ENCODE measurements around the gene COMP. TPM values are rescaled to one million over a fixed set of nuclear protein-coding genes. Genes with fewer than 3 reads are reported as not detected.
A peak's percentile ranks its signal among the peaks of the same experiment; 100 is the strongest.

Gene COMP
- polyA plus RNA-seq, 1 of the 3 experiments (the other 2 are of a cell fraction), result 0.26 TPM

DNA sequence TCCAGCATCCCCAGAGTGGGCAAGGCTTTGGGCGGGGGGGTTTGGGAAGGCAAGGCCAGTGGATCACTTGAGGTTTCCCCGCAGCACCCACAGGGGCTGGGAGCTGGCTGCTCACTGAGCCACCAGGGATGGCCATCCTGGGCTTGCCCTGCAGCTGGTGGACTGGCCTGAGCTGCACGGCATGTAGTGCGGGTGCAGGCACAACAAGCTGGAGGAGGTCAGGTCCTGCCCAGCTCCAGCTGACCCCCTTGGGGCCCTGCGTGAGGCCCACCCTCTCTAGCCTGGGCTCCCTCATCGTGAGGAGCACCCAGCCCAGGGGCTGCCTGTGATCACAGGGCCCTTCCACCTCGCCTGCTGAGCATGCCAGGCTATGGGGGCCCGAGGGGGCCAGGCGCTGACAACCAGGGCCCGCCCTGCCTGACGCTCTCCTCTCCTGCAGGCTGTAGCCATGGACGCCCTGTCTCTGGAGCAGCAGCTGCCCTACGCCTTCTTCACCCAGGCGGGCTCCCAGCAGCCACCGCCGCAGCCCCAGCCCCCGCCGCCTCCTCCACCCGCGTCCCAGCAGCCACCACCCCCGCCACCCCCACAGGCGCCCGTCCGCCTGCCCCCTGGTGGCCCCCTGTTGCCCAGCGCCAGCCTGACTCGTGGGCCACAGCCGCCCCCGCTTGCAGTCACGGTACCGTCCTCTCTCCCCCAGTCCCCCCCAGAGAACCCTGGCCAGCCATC lies 22.9 kb downstream of the COMP start:
- Histone ChIP-seq H3K9me2 (no peaks in the 10 kb centered on the region), H3K4me1 (ENCODE audit: control insufficient read depth in 1 of 2, insufficient read depth in 2 of 2, low read depth in 1 of 2, low read length in 1 of 2) (peaks cover 20 to 45% of the 10 kb centered on the region in 2 experiments; a peak in 3 of 4 replicates), H3K9me3 (no peaks in the 10 kb centered on the region), H3K4me2 (no peak overlapping the region), H3K9ac (no peak overlapping the region), H3K27ac (ENCODE audit: low read depth in 2 of 2, low read length in 1 of 2) (peak overlapping the region in 1 of 2 experiments; percentile 13; a peak in 1 of 4 replicates), H3K27me3 (ENCODE audit: insufficient read depth) (no peaks in the 10 kb centered on the region), H2AFZ (ENCODE audit: low read depth) (no peak overlapping the region), H3K79me2 (ENCODE audit: insufficient read depth) (no peaks in the 10 kb centered on the region), H4K20me1 (ENCODE audit: insufficient read depth) (no peaks in the 10 kb centered on the region), H3K36me3 (replicated peaks in 1 of 2; ENCODE audit: control insufficient read depth in 1 of 2, insufficient read depth in 2 of 2, low read length in 1 of 2) (peaks cover 0 to 3% of the 10 kb centered on the region in 2 experiments), H3K4me3 (ENCODE audit: low read depth in 2 of 2, low read length in 1 of 2) (no peak overlapping the region), H3F3A (replicated peaks; ENCODE audit: insufficient read depth) (peaks cover 28% of the 10 kb centered on the region)
- CTCF ChIA-PET, result interaction anchor here (0.9 to 3.9 kb wide), 6 partner anchors 10 to 79 kb away, joined by 3 to 21 read pairs (median 4); partner anchors contain the start of gene UPF1
- DNase-seq, result peak; percentile 86
- POLR2A ChIA-PET, result no interaction called here
- TF ChIP-seq, protein P1, sequence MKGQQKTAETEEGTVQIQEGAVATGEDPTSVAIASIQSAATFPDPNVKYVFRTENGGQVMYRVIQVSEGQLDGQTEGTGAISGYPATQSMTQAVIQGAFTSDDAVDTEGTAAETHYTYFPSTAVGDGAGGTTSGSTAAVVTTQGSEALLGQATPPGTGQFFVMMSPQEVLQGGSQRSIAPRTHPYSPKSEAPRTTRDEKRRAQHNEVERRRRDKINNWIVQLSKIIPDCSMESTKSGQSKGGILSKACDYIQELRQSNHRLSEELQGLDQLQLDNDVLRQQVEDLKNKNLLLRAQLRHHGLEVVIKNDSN (IDR thresholded peaks at IDR 0.05; ENCODE audit: borderline replicate concordance, low read depth), result no peak
- no peak for TF ChIP-seq POLR2AphosphoS5 (IDR thresholded peaks at IDR 0.05; ENCODE audit: low read depth, low read length)
- TF ChIP-seq, protein P2, sequence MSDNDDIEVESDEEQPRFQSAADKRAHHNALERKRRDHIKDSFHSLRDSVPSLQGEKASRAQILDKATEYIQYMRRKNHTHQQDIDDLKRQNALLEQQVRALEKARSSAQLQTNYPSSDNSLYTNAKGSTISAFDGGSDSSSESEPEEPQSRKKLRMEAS (IDR thresholded peaks at IDR 0.05; ENCODE audit: low read depth), result no peak
- TF ChIP-seq, protein P3, sequence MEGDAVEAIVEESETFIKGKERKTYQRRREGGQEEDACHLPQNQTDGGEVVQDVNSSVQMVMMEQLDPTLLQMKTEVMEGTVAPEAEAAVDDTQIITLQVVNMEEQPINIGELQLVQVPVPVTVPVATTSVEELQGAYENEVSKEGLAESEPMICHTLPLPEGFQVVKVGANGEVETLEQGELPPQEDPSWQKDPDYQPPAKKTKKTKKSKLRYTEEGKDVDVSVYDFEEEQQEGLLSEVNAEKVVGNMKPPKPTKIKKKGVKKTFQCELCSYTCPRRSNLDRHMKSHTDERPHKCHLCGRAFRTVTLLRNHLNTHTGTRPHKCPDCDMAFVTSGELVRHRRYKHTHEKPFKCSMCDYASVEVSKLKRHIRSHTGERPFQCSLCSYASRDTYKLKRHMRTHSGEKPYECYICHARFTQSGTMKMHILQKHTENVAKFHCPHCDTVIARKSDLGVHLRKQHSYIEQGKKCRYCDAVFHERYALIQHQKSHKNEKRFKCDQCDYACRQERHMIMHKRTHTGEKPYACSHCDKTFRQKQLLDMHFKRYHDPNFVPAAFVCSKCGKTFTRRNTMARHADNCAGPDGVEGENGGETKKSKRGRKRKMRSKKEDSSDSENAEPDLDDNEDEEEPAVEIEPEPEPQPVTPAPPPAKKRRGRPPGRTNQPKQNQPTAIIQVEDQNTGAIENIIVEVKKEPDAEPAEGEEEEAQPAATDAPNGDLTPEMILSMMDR (IDR thresholded peaks at IDR 0.05), result peak; percentile 13; the same call in 1 of the 2 replicates
- WGBS (ENCODE audit: low lambda C conversion rate), result 83% methylated on average over 22 of the region's 30 CpGs

DNA sequence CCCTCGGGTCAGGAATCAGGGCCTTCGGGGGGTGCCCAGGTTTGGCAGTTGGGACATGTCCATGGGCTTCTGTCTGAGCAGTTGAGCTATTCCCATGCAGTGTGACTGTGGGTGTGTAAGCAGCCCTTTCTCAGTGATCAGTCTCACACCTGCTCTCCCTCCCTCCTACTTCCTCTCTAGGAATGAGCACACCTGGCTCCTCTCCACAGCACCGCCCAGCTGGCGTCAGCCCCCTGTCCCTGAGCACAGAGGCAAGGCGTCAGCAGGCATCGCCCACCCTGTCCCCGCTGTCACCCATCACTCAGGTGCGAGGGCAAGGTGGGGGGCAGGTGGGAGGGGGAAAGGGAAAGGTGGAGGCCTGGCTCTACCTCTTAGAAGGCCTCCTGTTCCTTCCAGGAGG lies 25.9 kb downstream of the COMP start:
- Histone ChIP-seq H3K9ac (peak overlapping the region; percentile 51; the same call in 1 of the 2 replicates), H3K9me2 (no peaks in the 10 kb centered on the region), H3K4me1 (ENCODE audit: control insufficient read depth in 1 of 2, insufficient read depth in 2 of 2, low read depth in 1 of 2, low read length in 1 of 2) (peaks cover 33 to 66% of the 10 kb centered on the region in 2 experiments; a peak in 3 of 4 replicates), H2AFZ (ENCODE audit: low read depth) (no peak overlapping the region), H3K36me3 (replicated peaks in 1 of 2; ENCODE audit: control insufficient read depth in 1 of 2, insufficient read depth in 2 of 2, low read length in 1 of 2) (peaks cover 0 to 3% of the 10 kb centered on the region in 2 experiments), H3K9me3 (no peaks in the 10 kb centered on the region), H4K20me1 (ENCODE audit: insufficient read depth) (no peaks in the 10 kb centered on the region), H3K27me3 (ENCODE audit: insufficient read depth) (no peaks in the 10 kb centered on the region), H3K27ac (ENCODE audit: low read depth in 2 of 2, low read length in 1 of 2) (peak overlapping the region; percentile 90 to 96), H3K4me2 (peak overlapping the region; percentile 61), H3K79me2 (ENCODE audit: insufficient read depth) (no peaks in the 10 kb centered on the region), H3K4me3 (ENCODE audit: low read depth in 2 of 2, low read length in 1 of 2) (no peak overlapping the region), H3F3A (replicated peaks; ENCODE audit: insufficient read depth) (peaks cover 39% of the 10 kb centered on the region)
- CTCF ChIA-PET, result interaction anchor here (0.6 to 2.2 kb wide), 4 partner anchors 24 to 783 kb away, joined by 3 to 13 read pairs (median 3); no protein-coding TSS in a partner anchor
- TF ChIP-seq, protein P1 (IDR thresholded peaks at IDR 0.05; ENCODE audit: borderline replicate concordance, low read depth), result no peak
- TF ChIP-seq CHD2 (IDR thresholded peaks at IDR 0.05; ENCODE audit: low read length, partially characterized antibody) (no peak), RAD21 (IDR thresholded peaks at IDR 0.05; ENCODE audit: low read length) (no peak), FOXM1 (IDR thresholded peaks at IDR 0.05; ENCODE audit: low read depth) (no peak), EZH2phosphoT487 (IDR thresholded peaks at IDR 0.05; ENCODE audit: borderline replicate concordance, low read depth) (no peak), SMC3 (IDR thresholded peaks at IDR 0.05; ENCODE audit: low read depth, low read length) (no peak), NFIC (IDR thresholded peaks at IDR 0.05; ENCODE audit: borderline replicate concordance) (no peak)
- TF ChIP-seq, protein P4, sequence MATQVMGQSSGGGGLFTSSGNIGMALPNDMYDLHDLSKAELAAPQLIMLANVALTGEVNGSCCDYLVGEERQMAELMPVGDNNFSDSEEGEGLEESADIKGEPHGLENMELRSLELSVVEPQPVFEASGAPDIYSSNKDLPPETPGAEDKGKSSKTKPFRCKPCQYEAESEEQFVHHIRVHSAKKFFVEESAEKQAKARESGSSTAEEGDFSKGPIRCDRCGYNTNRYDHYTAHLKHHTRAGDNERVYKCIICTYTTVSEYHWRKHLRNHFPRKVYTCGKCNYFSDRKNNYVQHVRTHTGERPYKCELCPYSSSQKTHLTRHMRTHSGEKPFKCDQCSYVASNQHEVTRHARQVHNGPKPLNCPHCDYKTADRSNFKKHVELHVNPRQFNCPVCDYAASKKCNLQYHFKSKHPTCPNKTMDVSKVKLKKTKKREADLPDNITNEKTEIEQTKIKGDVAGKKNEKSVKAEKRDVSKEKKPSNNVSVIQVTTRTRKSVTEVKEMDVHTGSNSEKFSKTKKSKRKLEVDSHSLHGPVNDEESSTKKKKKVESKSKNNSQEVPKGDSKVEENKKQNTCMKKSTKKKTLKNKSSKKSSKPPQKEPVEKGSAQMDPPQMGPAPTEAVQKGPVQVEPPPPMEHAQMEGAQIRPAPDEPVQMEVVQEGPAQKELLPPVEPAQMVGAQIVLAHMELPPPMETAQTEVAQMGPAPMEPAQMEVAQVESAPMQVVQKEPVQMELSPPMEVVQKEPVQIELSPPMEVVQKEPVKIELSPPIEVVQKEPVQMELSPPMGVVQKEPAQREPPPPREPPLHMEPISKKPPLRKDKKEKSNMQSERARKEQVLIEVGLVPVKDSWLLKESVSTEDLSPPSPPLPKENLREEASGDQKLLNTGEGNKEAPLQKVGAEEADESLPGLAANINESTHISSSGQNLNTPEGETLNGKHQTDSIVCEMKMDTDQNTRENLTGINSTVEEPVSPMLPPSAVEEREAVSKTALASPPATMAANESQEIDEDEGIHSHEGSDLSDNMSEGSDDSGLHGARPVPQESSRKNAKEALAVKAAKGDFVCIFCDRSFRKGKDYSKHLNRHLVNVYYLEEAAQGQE (IDR thresholded peaks at IDR 0.05; ENCODE audit: low read depth, low read length), result no peak
- WGBS (ENCODE audit: low lambda C conversion rate), result 97% methylated on average over 8 of the region's 8 CpGs
- POLR2A ChIA-PET, result interaction anchor here (0.9 kb wide), 1 partner anchor 153 kb away, joined by 3 read pairs; no protein-coding TSS in a partner anchor
- DNase-seq, result no peak

Data from SK-N-SH (cell line).